IMR-90 (cell line): ENCODE results near the gene CACNB3.
A peak's percentile ranks its signal among the peaks of the same experiment; 100 is the strongest.

Experiments used
- BHLHE40 ChIP-seq: fragments of 150-350 bp; IDR thresholded peaks from 2 replicates; pipeline ENCODE4 v1.6.1; 2016; ENCODE audit warnings: mild to moderate bottlenecking, low read depth, low read length
- CEBPB ChIP-seq: IDR thresholded peaks from 2 replicates; pipeline ENCODE4 v1.6.1; 2012; ENCODE audit warnings: low read depth, low read length, improper control_type of control experiment
- ELK1 ChIP-seq: fragments of 150-350 bp; IDR thresholded peaks from 2 replicates; pipeline ENCODE4 v1.6.1; 2016; ENCODE audit warnings: low read depth, mild to moderate bottlenecking, low read length, moderate library complexity, borderline replicate concordance
- FOS ChIP-seq: fragments of 150-350 bp; IDR thresholded peaks from 2 replicates; pipeline ENCODE4 v1.6.1; 2016; ENCODE audit warnings: low read depth, low read length
- MAFK ChIP-seq: IDR thresholded peaks from 2 replicates; pipeline ENCODE4 v1.6.1; 2012; ENCODE audit warnings: low read depth, low read length, improper control_type of control experiment
- MXI1 ChIP-seq: IDR thresholded peaks from 2 replicates; pipeline ENCODE4 v1.6.1; 2012; ENCODE audit warnings: low read depth, mild to moderate bottlenecking, low read length, moderate library complexity, borderline replicate concordance
- NFE2L2 ChIP-seq: fragments of 150-350 bp; IDR thresholded peaks from 2 replicates; pipeline ENCODE4 v1.6.1; 2016; ENCODE audit warnings: low read depth, mild to moderate bottlenecking, low read length
- POLR2A ChIP-seq: IDR thresholded peaks from 2 replicates; pipeline ENCODE4 v1.6.1; 2012; ENCODE audit warnings: mild to moderate bottlenecking, low read depth, low read length
- RAD21 ChIP-seq: IDR thresholded peaks from 2 replicates; pipeline ENCODE4 v1.6.1; 2012; ENCODE audit warnings: low read length, improper control_type of control experiment
- TF ChIP-seq, protein P1 (sequence below): conservative IDR thresholded peaks from 2 replicates; pipeline ENCODE4 v1.5.1; 2012; ENCODE audit warnings: mild to moderate bottlenecking, low read depth, low read length, improper control_type of control experiment

- TF ChIP-seq, protein P1, sequence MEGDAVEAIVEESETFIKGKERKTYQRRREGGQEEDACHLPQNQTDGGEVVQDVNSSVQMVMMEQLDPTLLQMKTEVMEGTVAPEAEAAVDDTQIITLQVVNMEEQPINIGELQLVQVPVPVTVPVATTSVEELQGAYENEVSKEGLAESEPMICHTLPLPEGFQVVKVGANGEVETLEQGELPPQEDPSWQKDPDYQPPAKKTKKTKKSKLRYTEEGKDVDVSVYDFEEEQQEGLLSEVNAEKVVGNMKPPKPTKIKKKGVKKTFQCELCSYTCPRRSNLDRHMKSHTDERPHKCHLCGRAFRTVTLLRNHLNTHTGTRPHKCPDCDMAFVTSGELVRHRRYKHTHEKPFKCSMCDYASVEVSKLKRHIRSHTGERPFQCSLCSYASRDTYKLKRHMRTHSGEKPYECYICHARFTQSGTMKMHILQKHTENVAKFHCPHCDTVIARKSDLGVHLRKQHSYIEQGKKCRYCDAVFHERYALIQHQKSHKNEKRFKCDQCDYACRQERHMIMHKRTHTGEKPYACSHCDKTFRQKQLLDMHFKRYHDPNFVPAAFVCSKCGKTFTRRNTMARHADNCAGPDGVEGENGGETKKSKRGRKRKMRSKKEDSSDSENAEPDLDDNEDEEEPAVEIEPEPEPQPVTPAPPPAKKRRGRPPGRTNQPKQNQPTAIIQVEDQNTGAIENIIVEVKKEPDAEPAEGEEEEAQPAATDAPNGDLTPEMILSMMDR: no peak
- TF ChIP-seq POLR2A: no peak
- TF ChIP-seq ELK1: no peak
- TF ChIP-seq MXI1: no peak
- peak; percentile 71 for TF ChIP-seq BHLHE40
- peak; percentile 80 for TF ChIP-seq FOS
- TF ChIP-seq MAFK: no peak
- no peak; the same call in 1 of the 2 replicates for TF ChIP-seq RAD21
- TF ChIP-seq NFE2L2: no peak
- peak; percentile 42; the same call in 1 of the 2 replicates for TF ChIP-seq CEBPB
These were observed 7.3 kb upstream of the CACNB3 start for GRCh38 chr12:48810903-48811431.
